HepG2 (cell line): ENCODE data around the gene ZNF783. TPM values are rescaled to one million over a fixed set of nuclear protein-coding genes. Genes with fewer than 3 reads are reported as not detected.

Experiments used
- ATAC-seq: fragments of 200-7000 bp; cut with Tn5 transposase; 3 replicates; pipeline ENCODE4 v1.9.1; 2020; ENCODE audit warnings: mild to moderate bottlenecking, moderate library complexity
- BruUV-seq: library from RNA; stranded (reverse); fragments of 400-500 nt; replicated peaks from 2 replicates; lab custom pipeline; 2021; lab: Mats Ljungman, UMichigan
- CTCF ChIA-PET: fragments of 300-600 bp; formaldehyde crosslinking; extraction: SDS; loops from one replicate; lab custom pipeline; 2021; ENCODE audit warnings: low total read pairs, inconsistent platforms, low intra/inter-chr PET ratio; lab: Yijun Ruan, JAX
- POLR2A ChIA-PET: fragments of 350-600 bp; sonication (Branson Sonifier 250); formaldehyde crosslinking; loops from one replicate; lab custom pipeline; 2020; ENCODE audit warnings: antibody characterized with exemption, inconsistent platforms; lab: Yijun Ruan, JAX
- DNase-seq: peaks from one replicate; pipeline ENCODE4 v3.0.0-alpha.2; 2015; ENCODE audit warnings: low spot score
- FAIRE-seq: peaks from 3 replicates; lab custom pipeline; 2011; peaks lifted over from hg19 to GRCh38; lab: Jason Lieb, UNC
- H2AFZ ChIP-seq: one replicate; pipeline ENCODE4 v1.6.1; 2011; ENCODE audit warnings: low read length, inconsistent platforms
- H3K27ac ChIP-seq: fragments of 300-600 bp; 3 replicates; pipeline ENCODE4 v1.8.0; 2011; ENCODE audit warnings: mixed run types, mild to moderate bottlenecking, mixed read lengths, low read length, inconsistent platforms; ENCODE audit not compliant: insufficient read depth; ENCODE audit errors: extremely low read length
- H3K27me3 ChIP-seq, 2 experiments: fragments of 200-600 bp in 1 of 2; 2 replicates in 1 of 2; 3 replicates in 1 of 2; pipeline versions ENCODE4 v1.6.0 to v1.8.0; 2011; ENCODE audit warnings: low read length in 2 of 2, mild to moderate bottlenecking in 2 of 2, moderate library complexity in 2 of 2, inconsistent platforms in 1 of 2; ENCODE audit not compliant: insufficient read depth in 2 of 2, control insufficient read depth in 1 of 2
- H3K36me3 ChIP-seq, 2 experiments: fragments of 200-600 bp in 1 of 2; replicated peaks in 1 of 2; 2 replicates in 1 of 2; 3 replicates in 1 of 2; pipeline versions ENCODE4 v1.5.1 to v1.8.0; 2011; ENCODE audit warnings: low read length in 2 of 2, inconsistent platforms in 1 of 2; ENCODE audit not compliant: insufficient read depth in 2 of 2, control insufficient read depth in 1 of 2
- H3K4me1 ChIP-seq: 2 replicates; pipeline ENCODE4 v1.5.1; 2012; ENCODE audit warnings: low read length, inconsistent platforms; ENCODE audit not compliant: insufficient read depth
- H3K4me2 ChIP-seq: 2 replicates; pipeline ENCODE4 v1.6.0; 2011; ENCODE audit warnings: low read depth, low read length, inconsistent platforms
- H3K4me3 ChIP-seq, 3 experiments: fragments of 200-600 bp in 1 of 3; sonication (generic), shearing (Covaris generic) in 1 of 3; replicated peaks in 1 of 3; 2 replicates each; pipeline ENCODE4 v1.5.1; 2011 to 2016; ENCODE audit warnings: low read length in 3 of 3, inconsistent platforms in 2 of 3, low read depth in 2 of 3, mild to moderate bottlenecking in 2 of 3, control low read depth in 1 of 3, mixed read lengths in 1 of 3; ENCODE audit not compliant: insufficient read depth in 1 of 3
- H3K79me2 ChIP-seq: one replicate; pipeline ENCODE4 v1.6.1; 2011; ENCODE audit warnings: low read length, inconsistent platforms; ENCODE audit not compliant: insufficient read depth
- H3K9ac ChIP-seq: 2 replicates; pipeline ENCODE4 v1.6.0; 2011; ENCODE audit warnings: mild to moderate bottlenecking, low read depth, low read length, inconsistent platforms; ENCODE audit not compliant: insufficient read depth
- H3K9me3 ChIP-seq: 2 replicates; pipeline ENCODE4 v1.5.1; 2012; ENCODE audit warnings: mild to moderate bottlenecking, low read length
- H4K20me1 ChIP-seq: 2 replicates; pipeline ENCODE4 v1.6.0; 2011; ENCODE audit warnings: inconsistent platforms, mild to moderate bottlenecking, low read length, moderate library complexity; ENCODE audit not compliant: insufficient read depth
- ATF7 ChIP-seq, 2 experiments: fragments of 450-650 bp in 1 of 2; sonication (generic) in 1 of 2; formaldehyde crosslinking in 1 of 2; IDR thresholded peaks; 2 replicates each; pipeline versions ENCODE4 v1.4.0 to v1.6.1; 2016 to 2020; ENCODE audit warnings: antibody characterized with exemption in 1 of 2, mild to moderate bottlenecking in 1 of 2, missing genetic modification reagents in 1 of 2
- CBX1 ChIP-seq: IDR thresholded peaks from one replicate; pipeline ENCODE4 v1.6.1; 2016; ENCODE audit warnings: antibody characterized with exemption, low read depth
- EHMT2 ChIP-seq: fragments of 200-600 bp; sonication (generic); IDR thresholded peaks from 2 replicates; pipeline ENCODE4 v1.7.0; 2017; ENCODE audit warnings: antibody characterized with exemption, low read depth, low read length, borderline replicate concordance
- ERF ChIP-seq: IDR thresholded peaks from 2 replicates; pipeline ENCODE4 v1.6.1; 2018; ENCODE audit warnings: missing biosample characterization, missing genetic modification reagents
- KIAA2018 ChIP-seq: sonication (generic); formaldehyde crosslinking; IDR thresholded peaks from 2 replicates; pipeline ENCODE4 v1.5.0; 2020; ENCODE audit warnings: mild to moderate bottlenecking, missing genetic modification reagents, borderline replicate concordance
- MAFF ChIP-seq: IDR thresholded peaks from 2 replicates; pipeline ENCODE4 v1.6.1; 2011; ENCODE audit warnings: low read depth, low read length, improper control_type of control experiment
- MYNN ChIP-seq: sonication (generic); formaldehyde crosslinking; IDR thresholded peaks from 2 replicates; pipeline ENCODE4 v1.4.0; 2020; ENCODE audit warnings: mild to moderate bottlenecking, low read depth, missing genetic modification reagents
- SIX4 ChIP-seq: sonication (generic); formaldehyde crosslinking; IDR thresholded peaks from 2 replicates; pipeline ENCODE4 v1.4.0; 2020; ENCODE audit warnings: missing genetic modification reagents
- SMC3 ChIP-seq: IDR thresholded peaks from 2 replicates; pipeline ENCODE4 v1.6.1; 2011; ENCODE audit warnings: low read length, improper control_type of control experiment
- SNRNP70 ChIP-seq: fragments of 200-400 bp; formaldehyde crosslinking; IDR thresholded peaks from 2 replicates; pipeline ENCODE4 v1.6.1; 2017; ENCODE audit warnings: mild to moderate bottlenecking, low read depth, low read length, moderate library complexity
- SSRP1 ChIP-seq: IDR thresholded peaks from 2 replicates; pipeline ENCODE4 v1.6.1; 2016; ENCODE audit warnings: control low read depth
- SUZ12 ChIP-seq: fragments of 150-350 bp; IDR thresholded peaks from 2 replicates; pipeline ENCODE4 v1.6.1; 2014; ENCODE audit warnings: low read depth, low read length
- ZKSCAN8 ChIP-seq: IDR thresholded peaks from 2 replicates; pipeline ENCODE4 v1.6.1; 2016; ENCODE audit warnings: borderline replicate concordance, missing genetic modification reagents, missing compliant biosample characterization
- ZNF569 ChIP-seq: sonication (generic); formaldehyde crosslinking; IDR thresholded peaks from 2 replicates; pipeline ENCODE4 v1.5.0; 2020; ENCODE audit warnings: mild to moderate bottlenecking, missing genetic modification reagents, moderate library complexity, borderline replicate concordance
- ZSCAN31 ChIP-seq: sonication (generic); formaldehyde crosslinking; IDR thresholded peaks from 2 replicates; pipeline ENCODE4 v1.5.0; 2020; ENCODE audit warnings: low read depth, mild to moderate bottlenecking, missing genetic modification reagents
- WGBS: methylation state at CpG from one replicate; pipeline ENCODE4 v1.1.6; 2017; ENCODE audit warnings: low lambda C conversion rate; 5-methylcytosine and 5-hydroxymethylcytosine counted together
- in situ Hi-C: cut with HindIII; loops from 2 replicates; pipeline ENCODE4 v1.10.0; 2017; ENCODE audit warnings: low pct_unique_long_range_greater_than_20kb; ENCODE audit not compliant: extremely low pct_ligation_motif_present
- intact Hi-C: fragments of 100-400 bp; cut with micrococcal nuclease; formaldehyde crosslinking; loops from one replicate; pipeline ENCODE4 v1.10.0; 2022; ENCODE audit not compliant: unreplicated experiment
- polyA plus RNA-seq, 8 experiments: library from polyadenylated mRNA; depleted of rRNA in 3 of 8; stranded (reverse) in 7 of 8; unstranded in 1 of 8; fragments of >200 nt; fragmentation: Illumina TruSeq in 4 of 8; extraction: Trizol in 4 of 8; gene quantifications; 2 replicates each; pipeline versions ENCODE4 v1.2.1 to v1.2.3, GENCODE V29; 2011 to 2016; ENCODE audit warnings: low read depth in 4 of 8, missing spikeins in 1 of 8, mixed read lengths in 1 of 8; ENCODE audit not compliant: insufficient read depth in 1 of 8
- total RNA-seq, 5 experiments: library from RNA; depleted of rRNA; stranded (reverse); fragments of >200 nt; fragmentation: Illumina TruSeq; extraction: Trizol; gene quantifications; 2 replicates each; pipeline ENCODE4 v1.2.3, GENCODE V29; 2016; ENCODE audit warnings: low read depth in 1 of 5
- TF ChIP-seq, protein P1 (sequence below): sonication (generic); formaldehyde crosslinking; conservative IDR thresholded peaks from 2 replicates; pipeline ENCODE4 v1.8.0; 2022; ENCODE audit warnings: missing genetic modification reagents

The ZNF783 gene
- total and polyA plus RNA-seq, 2 of the 13 experiments (the other 11 are each of a cell fraction or from before 2014, with no cell fraction given), result 4.1 to 5.2 TPM

- 88% methylated on average over 6 of the region's 6 CpGs for WGBS
- no peak overlapping the region for H3K27ac ChIP-seq
- H3K27me3 ChIP-seq, result no peaks in the 10 kb centered on the region
- TF ChIP-seq SSRP1 (CRISPR knock-in tag) (no peak), SMC3 (no peak), MYNN (CRISPR knock-in tag) (no peak), ZKSCAN8 (CRISPR knock-in tag) (no peak), ATF7 (IDR thresholded peaks at IDR 0.05) (no peak), ATF7 (CRISPR knock-in tag; IDR thresholded peaks at IDR 0.05) (no peak), ERF (CRISPR knock-in tag) (no peak), CBX1 (no peak), SUZ12 (no peak), SIX4 (CRISPR knock-in tag) (no peak), SNRNP70 (no peak), MAFF (no peak), ZSCAN31 (CRISPR knock-in tag) (no peak), KIAA2018 (CRISPR knock-in tag) (no peak), ZNF569 (CRISPR knock-in tag) (no peak), EHMT2 (no peak)
- TF ChIP-seq, protein P1, sequence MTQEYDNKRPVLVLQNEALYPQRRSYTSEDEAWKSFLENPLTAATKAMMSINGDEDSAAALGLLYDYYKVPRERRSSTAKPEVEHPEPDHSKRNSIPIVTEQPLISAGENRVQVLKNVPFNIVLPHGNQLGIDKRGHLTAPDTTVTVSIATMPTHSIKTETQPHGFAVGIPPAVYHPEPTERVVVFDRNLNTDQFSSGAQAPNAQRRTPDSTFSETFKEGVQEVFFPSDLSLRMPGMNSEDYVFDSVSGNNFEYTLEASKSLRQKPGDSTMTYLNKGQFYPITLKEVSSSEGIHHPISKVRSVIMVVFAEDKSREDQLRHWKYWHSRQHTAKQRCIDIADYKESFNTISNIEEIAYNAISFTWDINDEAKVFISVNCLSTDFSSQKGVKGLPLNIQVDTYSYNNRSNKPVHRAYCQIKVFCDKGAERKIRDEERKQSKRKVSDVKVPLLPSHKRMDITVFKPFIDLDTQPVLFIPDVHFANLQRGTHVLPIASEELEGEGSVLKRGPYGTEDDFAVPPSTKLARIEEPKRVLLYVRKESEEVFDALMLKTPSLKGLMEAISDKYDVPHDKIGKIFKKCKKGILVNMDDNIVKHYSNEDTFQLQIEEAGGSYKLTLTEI (CRISPR knock-in tag), result no peak
- no peaks in the 10 kb centered on the region for H3K79me2 ChIP-seq
- no peaks in the 10 kb centered on the region for H4K20me1 ChIP-seq
- ChIA-PET CTCF (no interaction called here), POLR2A (no interaction called here)
- ATAC-seq (no peak), FAIRE-seq (no peak), DNase-seq (no peak)
- no peak overlapping the region for H3K4me2 ChIP-seq
- intact Hi-C loops, result no loop called here
- BruUV-seq, result no TSS peak
- in situ Hi-C loops, result no loop called here
- H3K36me3 ChIP-seq, result peaks cover 0 to 2% of the 10 kb centered on the region in 2 experiments; a peak in 2 of 5 replicates
- H2AFZ ChIP-seq, result no peak overlapping the region
- no peak overlapping the region for H3K9ac ChIP-seq
- no peaks in the 10 kb centered on the region for H3K9me3 ChIP-seq
- no peak overlapping the region for H3K4me3 ChIP-seq
- H3K4me1 ChIP-seq, result no peaks in the 10 kb centered on the region
These were observed 33.5 kb downstream of the ZNF783 start for GRCh38 chr7:149295481-149295850.
